ENCODE results near the gene TAS2R42.

Gene TAS2R42, protein sequence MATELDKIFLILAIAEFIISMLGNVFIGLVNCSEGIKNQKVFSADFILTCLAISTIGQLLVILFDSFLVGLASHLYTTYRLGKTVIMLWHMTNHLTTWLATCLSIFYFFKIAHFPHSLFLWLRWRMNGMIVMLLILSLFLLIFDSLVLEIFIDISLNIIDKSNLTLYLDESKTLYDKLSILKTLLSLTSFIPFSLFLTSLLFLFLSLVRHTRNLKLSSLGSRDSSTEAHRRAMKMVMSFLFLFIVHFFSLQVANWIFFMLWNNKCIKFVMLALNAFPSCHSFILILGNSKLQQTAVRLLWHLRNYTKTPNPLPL

GRCh38 chr12:11186837-11187236, at the start of gene TAS2R42:
Gene TAS2R42, minus strand, starts transcription at chr12:11186937. Its CDS starts 0 bp downstream, at chr12:11186937.
- H3K4me3 ChIP-seq (replicated peaks; ENCODE audit: low read depth, low read length): no peak within 1 kb of the TSS
- TF ChIP-seq, protein P1, sequence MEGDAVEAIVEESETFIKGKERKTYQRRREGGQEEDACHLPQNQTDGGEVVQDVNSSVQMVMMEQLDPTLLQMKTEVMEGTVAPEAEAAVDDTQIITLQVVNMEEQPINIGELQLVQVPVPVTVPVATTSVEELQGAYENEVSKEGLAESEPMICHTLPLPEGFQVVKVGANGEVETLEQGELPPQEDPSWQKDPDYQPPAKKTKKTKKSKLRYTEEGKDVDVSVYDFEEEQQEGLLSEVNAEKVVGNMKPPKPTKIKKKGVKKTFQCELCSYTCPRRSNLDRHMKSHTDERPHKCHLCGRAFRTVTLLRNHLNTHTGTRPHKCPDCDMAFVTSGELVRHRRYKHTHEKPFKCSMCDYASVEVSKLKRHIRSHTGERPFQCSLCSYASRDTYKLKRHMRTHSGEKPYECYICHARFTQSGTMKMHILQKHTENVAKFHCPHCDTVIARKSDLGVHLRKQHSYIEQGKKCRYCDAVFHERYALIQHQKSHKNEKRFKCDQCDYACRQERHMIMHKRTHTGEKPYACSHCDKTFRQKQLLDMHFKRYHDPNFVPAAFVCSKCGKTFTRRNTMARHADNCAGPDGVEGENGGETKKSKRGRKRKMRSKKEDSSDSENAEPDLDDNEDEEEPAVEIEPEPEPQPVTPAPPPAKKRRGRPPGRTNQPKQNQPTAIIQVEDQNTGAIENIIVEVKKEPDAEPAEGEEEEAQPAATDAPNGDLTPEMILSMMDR (IDR thresholded peaks at IDR 0.05; ENCODE audit: low read length, missing control alignments): no peak
- DNase-seq (ENCODE audit: low read depth): no peak

DNA sequence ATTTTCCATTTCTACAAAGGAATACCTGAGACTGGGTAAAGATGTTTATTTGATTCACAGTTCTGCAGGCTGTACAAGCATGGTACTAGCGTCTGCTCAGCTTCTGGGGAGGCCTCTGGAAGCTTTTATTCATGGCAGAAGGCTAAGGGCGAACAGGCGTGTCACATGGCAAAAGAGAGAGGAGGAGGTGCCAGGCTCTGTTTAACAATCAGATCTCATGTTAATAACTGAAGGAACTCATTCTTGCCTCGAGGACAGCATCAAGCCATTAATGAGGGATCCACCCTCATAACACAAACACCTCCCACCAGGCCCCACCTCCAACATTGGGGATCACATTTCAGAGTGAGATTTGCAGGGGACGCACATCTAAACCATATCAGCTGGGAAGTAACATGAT, 46.8 kb upstream of the TAS2R42 start:
- no peak overlapping the region for H3K4me3 ChIP-seq (replicated peaks; ENCODE audit: low read depth, low read length)
- TF ChIP-seq, protein P1 (IDR thresholded peaks at IDR 0.05; ENCODE audit: low read length, missing control alignments): no peak
- no peak for DNase-seq (ENCODE audit: low read depth)

- DNase-seq (ENCODE audit: low read depth): peak; percentile 50
- H3K4me3 ChIP-seq (replicated peaks; ENCODE audit: low read depth, low read length): no peak overlapping the region
- TF ChIP-seq, protein P1 (IDR thresholded peaks at IDR 0.05; ENCODE audit: low read length, missing control alignments): peak; percentile 71
Measured at GRCh38 chr12:11228296-11228879, 41.7 kb upstream of the TAS2R42 start.

DNA sequence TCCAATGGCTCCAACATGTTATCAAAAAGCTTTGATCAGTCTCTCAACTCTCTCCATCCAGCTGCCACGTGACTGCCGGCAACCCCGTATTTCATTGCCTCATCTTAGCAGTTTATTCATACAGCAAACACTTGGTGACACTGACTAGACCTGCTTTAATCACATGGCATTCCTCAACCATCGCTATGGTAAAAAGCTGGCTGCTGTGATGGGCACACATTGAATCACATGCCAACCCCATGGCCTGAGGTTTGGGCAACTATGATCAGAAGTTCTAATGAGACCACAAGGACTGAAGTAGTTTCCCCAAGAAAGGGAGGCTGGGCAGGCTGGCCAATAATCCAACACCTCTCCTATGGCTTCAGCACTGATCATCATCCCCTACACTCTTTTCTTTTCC, 40.6 kb upstream of the TAS2R42 start:
- DNase-seq (ENCODE audit: low read depth): no peak
- TF ChIP-seq, protein P1 (IDR thresholded peaks at IDR 0.05; ENCODE audit: low read length, missing control alignments): no peak
- no peak overlapping the region for H3K4me3 ChIP-seq (replicated peaks; ENCODE audit: low read depth, low read length)

- H3K4me3 ChIP-seq (replicated peaks; ENCODE audit: low read depth, low read length): no peak overlapping the region
- TF ChIP-seq, protein P1 (IDR thresholded peaks at IDR 0.05; ENCODE audit: low read length, missing control alignments): no peak
- no peak for DNase-seq (ENCODE audit: low read depth)
Measured at GRCh38 chr12:11209113-11209512, 22.4 kb upstream of the TAS2R42 start.

DNA sequence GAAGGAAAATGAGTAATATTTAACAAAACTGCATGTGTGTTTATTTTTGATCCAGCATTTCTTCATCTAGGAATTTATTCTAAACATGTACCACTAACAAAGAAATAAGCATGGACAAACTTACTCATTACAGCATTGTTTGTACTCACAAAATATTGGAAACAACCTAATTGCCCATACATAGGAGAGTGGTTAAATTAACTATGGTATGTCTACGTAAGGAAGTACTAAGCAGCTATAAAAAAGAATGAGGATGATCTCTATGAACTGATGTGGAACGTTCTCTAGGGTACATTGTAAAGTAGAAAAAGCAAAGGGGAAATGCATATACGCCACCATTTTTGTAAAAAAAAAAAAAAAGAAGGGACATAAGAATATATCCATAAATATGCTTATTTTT, 17.4 kb upstream of the TAS2R42 start:
- TF ChIP-seq, protein P1 (IDR thresholded peaks at IDR 0.05; ENCODE audit: low read length, missing control alignments): no peak
- no peak overlapping the region for H3K4me3 ChIP-seq (replicated peaks; ENCODE audit: low read depth, low read length)
- DNase-seq (ENCODE audit: low read depth): no peak
